Stomach (tissue), 4 donors: Measurements from ENCODE around the gene BPI.

Experiments used
- CTCF ChIP-seq, 7 experiments: fragments of 450-650 bp in 4 of 7; fragments of 200-600 bp in 3 of 7; sonication (generic) in 3 of 7; IDR thresholded peaks; one replicate each; pipeline ENCODE4 v1.5.1; 2016 to 2019; ENCODE audit warnings: antibody characterized with exemption in 7 of 7, control low read depth in 2 of 7, mild to moderate bottlenecking in 1 of 7
- EP300 ChIP-seq: sonication (generic); formaldehyde crosslinking; IDR thresholded peaks from one replicate; pipeline ENCODE4 v1.6.1; 2017; ENCODE audit warnings: antibody characterized with exemption
- POLR2A ChIP-seq, 4 donors: fragments of 450-650 bp; IDR thresholded peaks; one replicate each; pipeline ENCODE4 v1.6.1; 2016; ENCODE audit warnings: antibody characterized with exemption in 4 of 4, control low read depth in 2 of 4, mild to moderate bottlenecking in 1 of 4, moderate library complexity in 1 of 4

- TF ChIP-seq POLR2A (IDR thresholded peaks at IDR 0.05) (no peak), CTCF (IDR thresholded peaks at IDR 0.05) (no peak), EP300 (no peak)
Measured at GRCh38 chr20:38272398-38272797, 31.6 kb upstream of the BPI start.
